ENCODE data around the gene RICTOR.

RICTOR gene

GRCh38 chr5:38985909-38986452 lies 88.2 kb downstream of the RICTOR start (continued):
- TF ChIP-seq CSRNP3 (CRISPR knock-in tag; IDR thresholded peaks at IDR 0.05), result no peak
- TF ChIP-seq ZNF8 (CRISPR knock-in tag; IDR thresholded peaks at IDR 0.05), result no peak
- TF ChIP-seq ARNTL (CRISPR knock-in tag; IDR thresholded peaks at IDR 0.05; ENCODE audit: borderline replicate concordance, low read depth), result no peak
- TF ChIP-seq ZNF70 (CRISPR knock-in tag; IDR thresholded peaks at IDR 0.05), result no peak
- no peak for TF ChIP-seq ZFP3 (CRISPR knock-in tag; IDR thresholded peaks at IDR 0.05)
- no peak for TF ChIP-seq TOX (CRISPR knock-in tag; IDR thresholded peaks at IDR 0.05; ENCODE audit: borderline replicate concordance)
- no peak for TF ChIP-seq CSDC2 (CRISPR knock-in tag; IDR thresholded peaks at IDR 0.05)

- no peak for ATAC-seq
- TF ChIP-seq PATZ1 (CRISPR knock-in tag; IDR thresholded peaks at IDR 0.05; ENCODE audit: borderline replicate concordance) (no peak), CSDC2 (CRISPR knock-in tag; IDR thresholded peaks at IDR 0.05) (no peak), POU6F1 (CRISPR knock-in tag; IDR thresholded peaks at IDR 0.05; ENCODE audit: borderline replicate concordance, low read depth) (no peak), TSHZ2 (CRISPR knock-in tag; IDR thresholded peaks at IDR 0.05) (no peak)
These were observed 94.7 kb downstream of the RICTOR start for GRCh38 chr5:38979535-38979934.

GRCh38 chr5:38978036-38978435 lies 96.2 kb downstream of the RICTOR start:
- ATAC-seq, result no peak

More at GRCh38 chr5:38978036-38978435, 96.2 kb downstream of the RICTOR start:
- TF ChIP-seq ESRRG (CRISPR knock-in tag; IDR thresholded peaks at IDR 0.05), result no peak
- no peak for TF ChIP-seq SNAI2 (CRISPR knock-in tag; IDR thresholded peaks at IDR 0.05)
- no peak for TF ChIP-seq TCF4 (CRISPR knock-in tag; IDR thresholded peaks at IDR 0.05; ENCODE audit: borderline replicate concordance)
- TF ChIP-seq PPARA (CRISPR knock-in tag; IDR thresholded peaks at IDR 0.05; ENCODE audit: borderline replicate concordance), result no peak
- no peak for TF ChIP-seq CREB5 (CRISPR knock-in tag; IDR thresholded peaks at IDR 0.05; ENCODE audit: low read depth)
- TF ChIP-seq TSHZ2 (CRISPR knock-in tag; IDR thresholded peaks at IDR 0.05), result no peak
- no peak for TF ChIP-seq CSDC2 (CRISPR knock-in tag; IDR thresholded peaks at IDR 0.05)
- no peak for TF ChIP-seq ISL1 (CRISPR knock-in tag; IDR thresholded peaks at IDR 0.05)
- TF ChIP-seq CSRNP3 (CRISPR knock-in tag; IDR thresholded peaks at IDR 0.05), result no peak
- TF ChIP-seq ZNF8 (CRISPR knock-in tag; IDR thresholded peaks at IDR 0.05), result no peak

Measured in SK-N-SH treated with all-trans-retinoic acid at 6 μM for 48 hours (cell line).